HepG2 (cell line): ENCODE results near the gene RAPGEF5. TPM values are rescaled to one million over a fixed set of nuclear protein-coding genes. Genes with fewer than 3 reads are reported as not detected.
A peak's percentile ranks its signal among the peaks of the same experiment; 100 is the strongest.

Experiments used
- CBX5 ChIP-seq: sonication (generic); formaldehyde crosslinking; IDR thresholded peaks from 2 replicates; pipeline ENCODE4 v1.4.0; 2020; ENCODE audit warnings: missing genetic modification reagents, borderline replicate concordance
- GRHL1 ChIP-seq: sonication (generic); formaldehyde crosslinking; conservative IDR thresholded peaks from 2 replicates; pipeline ENCODE4 v1.8.0; 2022; ENCODE audit warnings: missing genetic modification reagents
- ISL2 ChIP-seq: sonication (generic); formaldehyde crosslinking; IDR thresholded peaks from 2 replicates; pipeline ENCODE4 v1.5.0; 2020; ENCODE audit warnings: missing genetic modification reagents
- MIER3 ChIP-seq: IDR thresholded peaks from 2 replicates; pipeline ENCODE4 v1.6.1; 2016; ENCODE audit warnings: missing compliant biosample characterization, borderline replicate concordance
- MYNN ChIP-seq: sonication (generic); formaldehyde crosslinking; IDR thresholded peaks from 2 replicates; pipeline ENCODE4 v1.4.0; 2020; ENCODE audit warnings: mild to moderate bottlenecking, low read depth, missing genetic modification reagents
- PCBP1 ChIP-seq: fragments of 200-400 bp; formaldehyde crosslinking; IDR thresholded peaks from 2 replicates; pipeline ENCODE4 v1.6.1; 2017; ENCODE audit warnings: mild to moderate bottlenecking, low read depth, low read length, borderline replicate concordance
- RXRA ChIP-seq: sonication (generic); formaldehyde crosslinking; IDR thresholded peaks from 2 replicates; pipeline ENCODE4 v1.5.1; 2020; ENCODE audit warnings: missing genetic modification reagents
- SIX1 ChIP-seq: sonication (generic); formaldehyde crosslinking; IDR thresholded peaks from 2 replicates; pipeline ENCODE4 v1.4.0; 2020; ENCODE audit warnings: missing genetic modification reagents, borderline replicate concordance
- SIX4 ChIP-seq: sonication (generic); formaldehyde crosslinking; IDR thresholded peaks from 2 replicates; pipeline ENCODE4 v1.4.0; 2020; ENCODE audit warnings: missing genetic modification reagents
- SRF ChIP-seq: IDR thresholded peaks from 2 replicates; pipeline ENCODE4 v1.6.1; 2011; ENCODE audit warnings: mild to moderate bottlenecking, low read depth, low read length, moderate library complexity
- STAT6 ChIP-seq: sonication (generic); formaldehyde crosslinking; IDR thresholded peaks from 2 replicates; pipeline ENCODE4 v1.4.0; 2020; ENCODE audit warnings: missing genetic modification reagents, mild to moderate bottlenecking, borderline replicate concordance
- TCF7L2 ChIP-seq: IDR thresholded peaks from 2 replicates; pipeline ENCODE4 v1.6.1; 2011; ENCODE audit warnings: mild to moderate bottlenecking, low read depth, low read length, moderate library complexity
- TRAFD1 ChIP-seq: sonication (generic); formaldehyde crosslinking; IDR thresholded peaks from 2 replicates; pipeline ENCODE4 v1.5.1; 2020; ENCODE audit warnings: missing genetic modification reagents, mild to moderate bottlenecking, borderline replicate concordance
- ZBTB44 ChIP-seq: sonication (generic); formaldehyde crosslinking; IDR thresholded peaks from 2 replicates; pipeline ENCODE4 v1.4.0; 2020; ENCODE audit warnings: missing genetic modification reagents
- ZFP41 ChIP-seq: sonication (generic); formaldehyde crosslinking; IDR thresholded peaks from 2 replicates; pipeline ENCODE4 v1.4.0; 2020; ENCODE audit warnings: mild to moderate bottlenecking, missing genetic modification reagents, borderline replicate concordance
- ZNF20 ChIP-seq: sonication (generic); formaldehyde crosslinking; IDR thresholded peaks from 2 replicates; pipeline ENCODE4 v1.4.0; 2020; ENCODE audit warnings: mild to moderate bottlenecking, moderate library complexity, missing genetic modification reagents
- ZNF207 ChIP-seq: fragments of 450-650 bp; IDR thresholded peaks from 2 replicates; pipeline ENCODE4 v1.6.1; 2016; ENCODE audit warnings: antibody characterized with exemption, borderline replicate concordance
- ZNF777 ChIP-seq: sonication (generic); formaldehyde crosslinking; IDR thresholded peaks from 2 replicates; pipeline ENCODE4 v1.4.0; 2020; ENCODE audit warnings: missing genetic modification reagents
- ZNF800 ChIP-seq: sonication (generic); formaldehyde crosslinking; IDR thresholded peaks from 2 replicates; pipeline ENCODE4 v1.4.0; 2020; ENCODE audit warnings: missing genetic modification reagents
- ZSCAN30 ChIP-seq: sonication (generic); formaldehyde crosslinking; IDR thresholded peaks from 2 replicates; pipeline ENCODE4 v1.5.0; 2020; ENCODE audit warnings: mild to moderate bottlenecking, missing genetic modification reagents
- polyA plus RNA-seq, 8 experiments: library from polyadenylated mRNA; depleted of rRNA in 3 of 8; stranded (reverse) in 7 of 8; unstranded in 1 of 8; fragments of >200 nt; fragmentation: Illumina TruSeq in 4 of 8; extraction: Trizol in 4 of 8; gene quantifications; 2 replicates each; pipeline versions ENCODE4 v1.2.1 to v1.2.3, GENCODE V29; 2011 to 2016; ENCODE audit warnings: low read depth in 4 of 8, missing spikeins in 1 of 8, mixed read lengths in 1 of 8; ENCODE audit not compliant: insufficient read depth in 1 of 8
- total RNA-seq, 5 experiments: library from RNA; depleted of rRNA; stranded (reverse); fragments of >200 nt; fragmentation: Illumina TruSeq; extraction: Trizol; gene quantifications; 2 replicates each; pipeline ENCODE4 v1.2.3, GENCODE V29; 2016; ENCODE audit warnings: low read depth in 1 of 5

RAPGEF5 gene
- total and polyA plus RNA-seq, 2 of the 13 experiments (the other 11 are each of a cell fraction or from before 2014, with no cell fraction given) = 17.1 to 23.4 TPM

- TF ChIP-seq ZNF207 = no peak
- peak; percentile 48; the same call in 1 of the 2 replicates for TF ChIP-seq CBX5
- no peak for TF ChIP-seq ZNF20
- TF ChIP-seq GRHL1 (CRISPR knock-in tag) = no peak
- no peak for TF ChIP-seq SIX1 (CRISPR knock-in tag)
- TF ChIP-seq ZSCAN30 = no peak
- TF ChIP-seq SRF = no peak
- TF ChIP-seq STAT6 (CRISPR knock-in tag) = no peak
- TF ChIP-seq ZBTB44 (CRISPR knock-in tag) = no peak
- no peak for TF ChIP-seq ZNF777 (CRISPR knock-in tag)
- TF ChIP-seq MIER3 (CRISPR knock-in tag) = no peak
- 0 out of 2 replicates have a peak, but pooled peaks have one; percentile 42 for TF ChIP-seq ZNF800 (CRISPR knock-in tag)
- TF ChIP-seq MYNN (CRISPR knock-in tag) = no peak
- peak; percentile 45; the same call in 1 of the 2 replicates for TF ChIP-seq ISL2 (CRISPR knock-in tag)
- no peak for TF ChIP-seq TCF7L2
- no peak for TF ChIP-seq TRAFD1
- no peak for TF ChIP-seq ZFP41 (CRISPR knock-in tag)
- peak; percentile 65; the same call in 1 of the 2 replicates for TF ChIP-seq RXRA (CRISPR knock-in tag)
- no peak for TF ChIP-seq SIX4 (CRISPR knock-in tag)
- TF ChIP-seq PCBP1 = no peak
These were observed 273.9 kb downstream of the RAPGEF5 start (continued) for GRCh38 chr7:22082886-22083703.
